HG03097 (cell line): Measurements from ENCODE around the gene DHX8.
"Not testable (repeated sequence)": the region's sequence is repeated elsewhere in the genome, so short reads cannot be mapped to it uniquely, and the experiment has no call there.

Source experiments
- ATAC-seq: cut with Tn5 transposase; IDR thresholded peaks from one replicate; pipeline ENCODE4 v1.9.1; 2021; ENCODE audit not compliant: unreplicated experiment, low FRiP score

The DHX8 gene

DNA sequence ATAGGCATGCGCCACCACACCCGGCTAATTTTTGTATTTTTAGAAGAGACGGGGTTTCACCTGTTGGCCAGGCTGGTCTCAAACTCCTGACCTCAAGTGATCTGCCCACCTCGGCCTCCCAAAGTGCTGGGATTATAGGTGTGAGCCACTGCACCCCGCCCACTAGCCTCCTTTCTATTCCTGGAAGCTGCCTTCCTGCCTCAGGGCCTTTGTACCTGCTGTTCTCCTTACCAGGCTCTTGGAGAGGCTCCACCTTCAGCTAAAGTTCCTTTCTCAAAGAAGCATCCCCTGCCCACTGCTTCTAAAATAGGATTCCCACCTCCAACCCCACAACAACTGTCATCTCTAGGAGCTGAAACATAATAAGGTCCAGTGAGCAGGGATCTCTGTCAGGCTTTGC is 23.9 kb upstream of the DHX8 start:
- ATAC-seq: not testable (repeated sequence)

DNA sequence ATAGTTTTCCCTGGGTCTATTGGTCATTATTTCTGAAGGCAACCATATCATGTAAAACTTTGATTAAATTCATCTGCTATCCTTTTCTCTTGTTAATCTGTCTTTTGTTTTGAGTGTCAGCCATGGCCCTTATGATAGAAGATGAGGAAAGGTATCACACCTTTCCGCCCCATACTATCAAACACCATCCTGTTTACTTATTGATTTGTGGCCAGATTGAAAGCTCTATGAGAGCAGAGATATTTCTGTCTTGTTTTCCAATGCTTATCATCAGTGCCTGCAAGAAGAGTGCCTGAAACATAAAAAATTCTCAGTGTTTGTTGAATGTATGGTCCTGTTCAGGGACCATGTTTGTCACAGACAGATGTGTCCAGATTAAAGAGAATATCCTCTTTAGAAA is 22.6 kb upstream of the DHX8 start:
- no peak for ATAC-seq

GRCh38 chr17:43462569-43462968 is 21.2 kb upstream of the DHX8 start:
- not testable (repeated sequence) for ATAC-seq

- ATAC-seq: no peak
These were observed 20.5 kb upstream of the DHX8 start for GRCh38 chr17:43463241-43463640.

GRCh38 chr17:43464046-43464445 is 19.7 kb upstream of the DHX8 start:
- ATAC-seq: no peak

GRCh38 chr17:43465049-43465448 is 18.7 kb upstream of the DHX8 start:
- ATAC-seq: no peak

GRCh38 chr17:43467981-43468581 is 15.7 kb upstream of the DHX8 start:
- ATAC-seq: no peak

GRCh38 chr17:43468691-43469139 is 15.1 kb upstream of the DHX8 start:
- ATAC-seq: no peak

GRCh38 chr17:43469145-43469544 is 14.6 kb upstream of the DHX8 start:
- no peak for ATAC-seq

GRCh38 chr17:43471585-43472160 is 12.1 kb upstream of the DHX8 start:
- ATAC-seq: no peak

DNA sequence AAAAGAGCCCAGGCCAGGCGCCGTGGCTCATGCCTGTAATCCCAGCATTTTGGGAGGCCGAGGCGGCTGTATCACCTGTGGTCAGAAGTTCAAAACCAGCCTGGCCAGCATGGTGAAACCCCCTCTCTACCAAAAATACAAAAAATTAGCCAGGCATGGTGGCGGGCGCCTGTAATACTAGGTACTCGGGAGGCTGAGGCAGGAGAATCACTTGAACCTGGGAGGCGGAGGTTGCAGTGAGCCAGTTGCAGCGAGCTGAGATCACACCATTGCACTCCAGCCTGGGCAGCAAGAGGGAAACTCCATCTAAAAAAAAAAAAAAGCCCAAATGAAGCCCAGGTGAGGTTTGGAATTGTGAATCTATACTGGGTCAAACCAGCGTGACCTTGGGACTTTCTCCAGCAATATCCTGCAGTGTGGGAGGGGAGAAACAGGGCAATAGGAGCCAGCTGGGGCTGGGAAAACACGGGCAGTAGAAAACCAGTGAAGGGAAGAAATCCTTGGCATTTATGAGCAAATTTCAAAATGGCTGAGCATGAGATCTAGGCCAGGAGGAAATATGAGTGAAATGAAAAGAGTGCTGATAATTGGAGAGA is 8.2 kb upstream of the DHX8 start:
- no peak for ATAC-seq

DNA sequence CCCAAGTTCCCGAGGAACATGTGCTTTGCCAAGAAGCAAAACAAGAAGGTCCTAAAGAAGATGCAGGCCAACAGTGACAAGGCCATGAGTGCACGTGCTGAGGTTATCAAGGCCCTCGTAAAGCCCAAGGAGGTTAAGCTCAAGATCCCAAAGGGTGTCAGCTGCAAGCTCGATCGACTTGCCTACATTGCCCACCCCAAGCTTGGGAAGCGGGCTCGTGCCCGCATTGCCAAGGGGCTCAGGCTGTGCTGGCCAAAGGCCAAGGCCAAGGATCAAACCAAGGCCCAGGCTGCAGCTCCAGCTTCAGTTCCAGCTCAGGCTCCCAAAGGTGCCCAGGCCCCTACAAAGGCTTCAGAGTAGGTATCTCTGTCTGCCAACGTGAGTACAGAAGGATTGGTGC is 7.5 kb upstream of the DHX8 start:
- not testable (repeated sequence) for ATAC-seq

GRCh38 chr17:43477832-43478634 is 5.7 kb upstream of the DHX8 start:
- ATAC-seq: no peak

GRCh38 chr17:43479948-43480347 is 3.8 kb upstream of the DHX8 start:
- no peak for ATAC-seq

- ATAC-seq: no peak
These were observed 1.4 kb upstream of the DHX8 start for GRCh38 chr17:43482103-43483012.

DNA sequence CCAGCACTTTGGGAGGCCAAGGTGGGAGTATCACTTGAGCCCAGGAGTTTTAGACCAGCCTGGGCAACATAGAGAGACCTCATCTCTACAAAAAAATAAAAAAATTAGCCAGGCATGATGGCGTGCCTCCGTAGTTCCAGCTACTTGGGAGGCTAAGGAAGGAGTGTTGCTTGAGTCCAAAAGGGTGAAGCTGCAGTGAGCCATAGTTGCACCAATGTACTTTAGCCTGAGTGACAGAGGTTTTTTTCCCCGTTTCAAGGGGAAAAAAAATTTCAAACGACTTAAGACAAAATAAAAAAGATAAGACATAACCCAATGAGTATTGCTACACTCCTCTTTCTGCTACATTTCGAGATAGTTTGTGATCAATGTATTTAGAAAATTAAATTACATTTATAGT is 6.8 kb downstream of the DHX8 start:
- no peak for ATAC-seq

- ATAC-seq: not testable (repeated sequence)
These were observed 25.7 kb downstream of the DHX8 start for GRCh38 chr17:43509440-43509839.

DNA sequence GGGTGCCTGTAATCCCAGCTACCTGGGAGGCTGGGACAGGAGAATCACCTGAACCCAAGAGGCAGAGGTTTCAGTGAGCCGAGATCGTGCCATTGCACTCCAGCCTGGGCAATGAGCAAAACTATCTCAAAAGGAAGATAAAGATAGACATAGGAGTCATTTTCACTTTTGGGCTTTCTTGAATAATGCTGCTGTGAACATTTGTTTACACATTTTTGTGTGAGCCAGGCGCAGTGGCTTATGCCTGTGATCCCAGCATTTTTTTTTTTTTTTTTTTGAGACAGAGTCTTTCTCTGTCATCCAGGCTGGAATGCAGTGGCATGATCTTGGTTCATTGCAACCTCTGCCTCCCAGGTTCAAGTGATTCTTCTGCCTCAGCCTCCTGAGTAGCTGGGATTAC is 27.4 kb downstream of the DHX8 start:
- ATAC-seq: not testable (repeated sequence)

GRCh38 chr17:43515656-43516055 is 31.9 kb downstream of the DHX8 start:
- no peak for ATAC-seq

DNA sequence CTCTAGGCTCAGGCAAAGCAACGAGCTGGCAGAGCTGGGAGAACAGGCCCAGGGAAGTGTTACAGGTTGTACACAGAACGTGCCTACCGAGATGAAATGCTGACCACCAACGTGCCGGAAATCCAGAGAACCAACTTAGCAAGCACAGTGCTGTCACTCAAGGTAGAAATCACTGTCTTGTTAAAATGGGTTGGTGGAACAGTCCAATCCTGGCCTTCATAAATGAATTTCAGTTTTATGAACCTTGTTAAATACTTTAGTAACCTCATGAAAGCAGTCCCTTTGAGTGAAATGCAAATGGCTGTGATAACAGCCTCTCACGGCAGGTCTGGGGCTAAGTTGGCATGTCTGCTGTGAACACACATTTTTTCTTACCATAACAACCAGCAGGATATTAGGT is 33.4 kb downstream of the DHX8 start:
- ATAC-seq: no peak
